GM10266 (cell line): Measurements from ENCODE around the gene SMIM13.

Experiments
- DNase-seq: peaks from one replicate; pipeline ENCODE4 v3.0.0; 2012; ENCODE audit errors: extremely low spot score
- TF ChIP-seq, protein P1 (sequence below): IDR thresholded peaks from 2 replicates; pipeline ENCODE4 v1.5.1; 2012; ENCODE audit warnings: mild to moderate bottlenecking, low read depth; ENCODE audit not compliant: control insufficient read depth, insufficient read depth; ENCODE audit errors: missing control alignments

SMIM13 gene

GRCh38 chr6:11055127-11055627, 38.5 kb upstream of the SMIM13 start:
- TF ChIP-seq, protein P1, sequence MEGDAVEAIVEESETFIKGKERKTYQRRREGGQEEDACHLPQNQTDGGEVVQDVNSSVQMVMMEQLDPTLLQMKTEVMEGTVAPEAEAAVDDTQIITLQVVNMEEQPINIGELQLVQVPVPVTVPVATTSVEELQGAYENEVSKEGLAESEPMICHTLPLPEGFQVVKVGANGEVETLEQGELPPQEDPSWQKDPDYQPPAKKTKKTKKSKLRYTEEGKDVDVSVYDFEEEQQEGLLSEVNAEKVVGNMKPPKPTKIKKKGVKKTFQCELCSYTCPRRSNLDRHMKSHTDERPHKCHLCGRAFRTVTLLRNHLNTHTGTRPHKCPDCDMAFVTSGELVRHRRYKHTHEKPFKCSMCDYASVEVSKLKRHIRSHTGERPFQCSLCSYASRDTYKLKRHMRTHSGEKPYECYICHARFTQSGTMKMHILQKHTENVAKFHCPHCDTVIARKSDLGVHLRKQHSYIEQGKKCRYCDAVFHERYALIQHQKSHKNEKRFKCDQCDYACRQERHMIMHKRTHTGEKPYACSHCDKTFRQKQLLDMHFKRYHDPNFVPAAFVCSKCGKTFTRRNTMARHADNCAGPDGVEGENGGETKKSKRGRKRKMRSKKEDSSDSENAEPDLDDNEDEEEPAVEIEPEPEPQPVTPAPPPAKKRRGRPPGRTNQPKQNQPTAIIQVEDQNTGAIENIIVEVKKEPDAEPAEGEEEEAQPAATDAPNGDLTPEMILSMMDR, result no peak
- DNase-seq, result no peak

DNA sequence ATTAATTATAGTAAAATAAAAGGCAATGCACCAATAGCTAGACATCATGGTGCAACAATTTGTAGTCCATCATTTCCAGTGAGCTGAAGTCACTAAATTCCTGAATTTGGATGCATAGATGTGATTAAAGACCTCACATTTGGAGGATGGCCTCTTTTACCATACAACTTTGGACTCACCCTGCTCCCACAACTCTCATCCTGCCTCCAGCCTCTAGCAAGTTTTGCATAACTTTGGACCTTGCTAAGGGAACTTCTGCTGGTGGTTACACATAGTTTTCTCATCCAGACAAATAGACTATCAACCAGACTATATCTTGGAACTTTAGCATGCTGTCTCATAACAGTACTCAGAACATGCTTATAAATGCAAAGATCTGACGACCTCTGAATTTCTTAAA, 36.8 kb upstream of the SMIM13 start:
- TF ChIP-seq, protein P1, result no peak
- DNase-seq, result no peak

- TF ChIP-seq, protein P1, result no peak
- no peak for DNase-seq
Measured at GRCh38 chr6:11058406-11058805, 35.2 kb upstream of the SMIM13 start.

DNA sequence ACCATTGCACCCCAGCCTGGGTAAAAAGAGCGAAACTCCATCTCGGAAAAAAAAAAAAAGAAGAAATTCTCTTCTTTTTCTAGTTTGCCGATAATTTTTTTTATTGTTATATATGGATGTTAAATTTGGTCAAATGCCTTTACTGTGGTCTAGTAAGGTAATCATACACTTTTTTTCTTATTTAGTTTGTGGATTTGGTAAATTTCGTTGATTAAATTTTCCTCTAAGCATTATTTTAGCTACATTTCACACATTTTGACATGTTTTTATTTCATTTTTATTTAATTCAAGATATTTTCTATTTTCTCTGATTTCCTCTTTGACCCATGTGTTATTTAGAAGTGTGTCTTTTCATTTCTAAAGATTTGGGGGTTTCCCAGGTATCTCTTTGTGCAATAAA, 31.6 kb upstream of the SMIM13 start:
- TF ChIP-seq, protein P1, result no peak
- DNase-seq, result no peak

- DNase-seq, result no peak
- TF ChIP-seq, protein P1, result no peak
Measured at GRCh38 chr6:11062715-11063114, 30.9 kb upstream of the SMIM13 start.

- TF ChIP-seq, protein P1, result no peak
- DNase-seq, result no peak
Measured at GRCh38 chr6:11064836-11065235, 28.8 kb upstream of the SMIM13 start.

DNA sequence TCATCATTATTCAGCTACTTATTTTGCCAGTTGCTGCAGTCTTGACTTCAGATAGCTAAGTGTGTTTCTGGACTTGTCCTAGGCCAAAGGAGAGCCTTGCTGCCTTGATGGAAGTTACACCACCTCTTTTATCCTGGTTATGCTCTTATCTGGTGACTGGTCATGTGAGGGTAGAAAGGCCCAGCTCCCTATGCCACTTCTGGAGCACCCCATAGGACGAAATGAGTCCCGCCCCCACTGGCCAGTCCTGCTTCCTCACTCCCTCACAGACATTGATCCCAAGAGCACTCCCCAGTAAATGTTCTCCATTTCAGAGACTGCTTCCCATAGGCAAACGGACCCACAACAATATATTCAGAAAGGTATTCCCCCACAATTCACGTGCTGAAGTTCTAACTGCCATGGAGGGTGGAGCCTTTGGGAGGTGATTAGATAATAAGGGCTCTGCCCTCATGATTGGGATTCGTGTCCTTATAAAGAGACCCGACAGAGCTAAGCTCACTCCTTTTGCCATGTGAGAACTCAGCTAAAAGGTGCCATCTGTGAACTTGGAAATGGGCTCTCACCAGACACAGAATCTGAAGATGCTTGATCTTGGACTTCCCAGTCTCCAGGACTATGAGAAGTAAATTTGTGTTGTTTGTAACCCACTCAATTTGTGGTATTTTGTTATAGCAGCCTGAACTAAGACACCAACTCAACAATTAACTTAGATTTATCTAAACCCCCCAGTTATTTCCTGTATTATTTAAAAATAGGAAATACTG, 28.0 kb upstream of the SMIM13 start:
- TF ChIP-seq, protein P1, result no peak

More for the DNA sequence above, 28.0 kb upstream of the SMIM13 start:
- no peak for DNase-seq
